HepG2 (cell line): ENCODE results near the gene GCDH. TPM values are rescaled to one million over a fixed set of nuclear protein-coding genes. Genes with fewer than 3 reads are reported as not detected.
A peak's percentile ranks its signal among the peaks of the same experiment; 100 is the strongest.

Experiments used
- ATAC-seq: fragments of 200-7000 bp; cut with Tn5 transposase; 3 replicates; pipeline ENCODE4 v1.9.1; 2020; ENCODE audit warnings: mild to moderate bottlenecking, moderate library complexity
- BruUV-seq: library from RNA; stranded (reverse); fragments of 400-500 nt; replicated peaks from 2 replicates; lab custom pipeline; 2021; lab: Mats Ljungman, UMichigan
- CTCF ChIA-PET: fragments of 300-600 bp; formaldehyde crosslinking; extraction: SDS; loops from one replicate; lab custom pipeline; 2021; ENCODE audit warnings: low total read pairs, inconsistent platforms, low intra/inter-chr PET ratio; lab: Yijun Ruan, JAX
- POLR2A ChIA-PET: fragments of 350-600 bp; sonication (Branson Sonifier 250); formaldehyde crosslinking; loops from one replicate; lab custom pipeline; 2020; ENCODE audit warnings: antibody characterized with exemption, inconsistent platforms; lab: Yijun Ruan, JAX
- DNase-seq: peaks from one replicate; pipeline ENCODE4 v3.0.0-alpha.2; 2015; ENCODE audit warnings: low spot score
- FAIRE-seq: peaks from 3 replicates; lab custom pipeline; 2011; peaks lifted over from hg19 to GRCh38; lab: Jason Lieb, UNC
- H2AFZ ChIP-seq: one replicate; pipeline ENCODE4 v1.6.1; 2011; ENCODE audit warnings: low read length, inconsistent platforms
- H3K27ac ChIP-seq: fragments of 300-600 bp; 3 replicates; pipeline ENCODE4 v1.8.0; 2011; ENCODE audit warnings: mixed run types, mild to moderate bottlenecking, mixed read lengths, low read length, inconsistent platforms; ENCODE audit not compliant: insufficient read depth; ENCODE audit errors: extremely low read length
- H3K27me3 ChIP-seq, 2 experiments: fragments of 200-600 bp in 1 of 2; 2 replicates in 1 of 2; 3 replicates in 1 of 2; pipeline versions ENCODE4 v1.6.0 to v1.8.0; 2011; ENCODE audit warnings: low read length in 2 of 2, mild to moderate bottlenecking in 2 of 2, moderate library complexity in 2 of 2, inconsistent platforms in 1 of 2; ENCODE audit not compliant: insufficient read depth in 2 of 2, control insufficient read depth in 1 of 2
- H3K36me3 ChIP-seq, 2 experiments: fragments of 200-600 bp in 1 of 2; replicated peaks in 1 of 2; 2 replicates in 1 of 2; 3 replicates in 1 of 2; pipeline versions ENCODE4 v1.5.1 to v1.8.0; 2011; ENCODE audit warnings: low read length in 2 of 2, inconsistent platforms in 1 of 2; ENCODE audit not compliant: insufficient read depth in 2 of 2, control insufficient read depth in 1 of 2
- H3K4me1 ChIP-seq: 2 replicates; pipeline ENCODE4 v1.5.1; 2012; ENCODE audit warnings: low read length, inconsistent platforms; ENCODE audit not compliant: insufficient read depth
- H3K4me2 ChIP-seq: 2 replicates; pipeline ENCODE4 v1.6.0; 2011; ENCODE audit warnings: low read depth, low read length, inconsistent platforms
- H3K4me3 ChIP-seq, 3 experiments: fragments of 200-600 bp in 1 of 3; sonication (generic), shearing (Covaris generic) in 1 of 3; replicated peaks in 1 of 3; 2 replicates each; pipeline ENCODE4 v1.5.1; 2011 to 2016; ENCODE audit warnings: low read length in 3 of 3, inconsistent platforms in 2 of 3, low read depth in 2 of 3, mild to moderate bottlenecking in 2 of 3, control low read depth in 1 of 3, mixed read lengths in 1 of 3; ENCODE audit not compliant: insufficient read depth in 1 of 3
- H3K79me2 ChIP-seq: one replicate; pipeline ENCODE4 v1.6.1; 2011; ENCODE audit warnings: low read length, inconsistent platforms; ENCODE audit not compliant: insufficient read depth
- H3K9ac ChIP-seq: 2 replicates; pipeline ENCODE4 v1.6.0; 2011; ENCODE audit warnings: mild to moderate bottlenecking, low read depth, low read length, inconsistent platforms; ENCODE audit not compliant: insufficient read depth
- H3K9me3 ChIP-seq: 2 replicates; pipeline ENCODE4 v1.5.1; 2012; ENCODE audit warnings: mild to moderate bottlenecking, low read length
- H4K20me1 ChIP-seq: 2 replicates; pipeline ENCODE4 v1.6.0; 2011; ENCODE audit warnings: inconsistent platforms, mild to moderate bottlenecking, low read length, moderate library complexity; ENCODE audit not compliant: insufficient read depth
- SP2 ChIP-seq: sonication (generic); formaldehyde crosslinking; IDR thresholded peaks from 2 replicates; pipeline ENCODE4 v1.5.1; 2020; ENCODE audit warnings: mild to moderate bottlenecking, missing genetic modification reagents
- ZMYM4 ChIP-seq: sonication (generic); formaldehyde crosslinking; IDR thresholded peaks from 2 replicates; pipeline ENCODE4 v1.8.1; 2023; ENCODE audit warnings: mild to moderate bottlenecking, missing genetic modification reagents
- WGBS: methylation state at CpG from one replicate; pipeline ENCODE4 v1.1.6; 2017; ENCODE audit warnings: low lambda C conversion rate; 5-methylcytosine and 5-hydroxymethylcytosine counted together
- in situ Hi-C: cut with HindIII; loops from 2 replicates; pipeline ENCODE4 v1.10.0; 2017; ENCODE audit warnings: low pct_unique_long_range_greater_than_20kb; ENCODE audit not compliant: extremely low pct_ligation_motif_present
- intact Hi-C: fragments of 100-400 bp; cut with micrococcal nuclease; formaldehyde crosslinking; loops from one replicate; pipeline ENCODE4 v1.10.0; 2022; ENCODE audit not compliant: unreplicated experiment
- polyA plus RNA-seq, 8 experiments: library from polyadenylated mRNA; depleted of rRNA in 3 of 8; stranded (reverse) in 7 of 8; unstranded in 1 of 8; fragments of >200 nt; fragmentation: Illumina TruSeq in 4 of 8; extraction: Trizol in 4 of 8; gene quantifications; 2 replicates each; pipeline versions ENCODE4 v1.2.1 to v1.2.3, GENCODE V29; 2011 to 2016; ENCODE audit warnings: low read depth in 4 of 8, missing spikeins in 1 of 8, mixed read lengths in 1 of 8; ENCODE audit not compliant: insufficient read depth in 1 of 8
- total RNA-seq, 5 experiments: library from RNA; depleted of rRNA; stranded (reverse); fragments of >200 nt; fragmentation: Illumina TruSeq; extraction: Trizol; gene quantifications; 2 replicates each; pipeline ENCODE4 v1.2.3, GENCODE V29; 2016; ENCODE audit warnings: low read depth in 1 of 5
- TF ChIP-seq, protein P1 (sequence below): sonication (generic); formaldehyde crosslinking; IDR thresholded peaks from 2 replicates; pipeline ENCODE4 v1.4.0; 2020; ENCODE audit warnings: missing genetic modification reagents, mild to moderate bottlenecking, borderline replicate concordance
- TF ChIP-seq, protein P2 (sequence below): sonication (generic); formaldehyde crosslinking; IDR thresholded peaks from 2 replicates; pipeline ENCODE4 v1.4.0; 2020; ENCODE audit warnings: missing genetic modification reagents
- TF ChIP-seq, protein P3 (sequence below): sonication (generic); formaldehyde crosslinking; IDR thresholded peaks from 2 replicates; pipeline ENCODE4 v1.4.0; 2020; ENCODE audit warnings: mild to moderate bottlenecking, low read depth, missing genetic modification reagents

The GCDH gene
- total and polyA plus RNA-seq, 2 of the 13 experiments (the other 11 are each of a cell fraction or from before 2014, with no cell fraction given): 15.1 to 38.0 TPM

DNA sequence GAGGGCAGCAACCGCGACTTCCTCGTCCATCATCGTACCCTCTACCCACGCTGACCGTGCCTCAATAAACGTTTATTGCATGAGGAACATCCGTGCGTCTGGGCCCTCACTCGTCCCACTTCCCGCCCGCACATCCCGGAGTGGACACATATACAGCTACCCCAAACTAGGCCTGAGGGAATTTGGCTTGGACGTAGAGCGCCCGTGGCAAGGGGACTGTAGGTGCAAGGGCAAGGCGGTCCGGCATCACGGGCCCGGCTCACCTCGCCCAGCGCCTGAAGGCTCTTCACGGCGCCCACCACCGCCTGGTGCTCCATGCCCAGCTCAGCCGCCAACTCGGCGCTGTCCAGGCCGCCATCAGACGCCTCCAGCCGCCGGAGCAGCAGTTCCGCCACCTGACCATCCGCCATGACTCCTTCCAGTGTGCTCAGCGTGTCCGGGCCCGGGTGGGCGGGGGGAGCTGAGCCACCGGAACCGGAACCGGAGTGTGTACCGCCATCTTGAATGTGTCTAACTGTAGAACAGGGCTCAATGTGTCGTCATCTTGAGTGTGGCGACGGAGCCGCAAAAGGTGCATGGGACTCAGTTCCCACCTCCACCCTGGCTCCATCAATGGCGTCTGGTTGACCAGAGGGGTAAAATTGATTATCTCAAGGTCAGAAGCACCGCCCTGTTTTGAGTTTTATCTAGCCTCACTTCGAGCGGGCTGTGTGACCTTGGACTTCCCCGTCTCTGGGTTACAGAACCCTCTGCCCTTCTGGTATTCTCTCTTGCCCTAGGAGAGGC is 42.5 kb downstream of the GCDH start, which contains the start of gene FARSA:
Gene FARSA (minus strand): TSS at position 425 of the 786 bp plus-strand sequence. CDS start 15 bp downstream, at position 410.
- POLR2A ChIA-PET: interaction anchor here (0.7 to 2.9 kb wide), 9 partner anchors 12 to 913 kb away, joined by 3 to 40 read pairs (median 7); partner anchors contain the start of genes GCDH, NACC1, RAD23A and TNPO2
- TF ChIP-seq, protein P1, sequence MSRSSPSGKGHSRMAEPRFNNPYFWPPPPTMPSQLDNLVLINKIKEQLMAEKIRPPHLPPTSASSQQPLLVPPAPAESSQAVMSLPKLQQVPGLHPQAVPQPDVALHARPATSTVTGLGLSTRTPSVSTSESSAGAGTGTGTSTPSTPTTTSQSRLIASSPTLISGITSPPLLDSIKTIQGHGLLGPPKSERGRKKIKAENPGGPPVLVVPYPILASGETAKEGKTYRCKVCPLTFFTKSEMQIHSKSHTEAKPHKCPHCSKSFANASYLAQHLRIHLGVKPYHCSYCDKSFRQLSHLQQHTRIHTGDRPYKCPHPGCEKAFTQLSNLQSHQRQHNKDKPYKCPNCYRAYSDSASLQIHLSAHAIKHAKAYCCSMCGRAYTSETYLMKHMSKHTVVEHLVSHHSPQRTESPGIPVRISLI (CRISPR knock-in tag): no peak
- TF ChIP-seq, protein P2, sequence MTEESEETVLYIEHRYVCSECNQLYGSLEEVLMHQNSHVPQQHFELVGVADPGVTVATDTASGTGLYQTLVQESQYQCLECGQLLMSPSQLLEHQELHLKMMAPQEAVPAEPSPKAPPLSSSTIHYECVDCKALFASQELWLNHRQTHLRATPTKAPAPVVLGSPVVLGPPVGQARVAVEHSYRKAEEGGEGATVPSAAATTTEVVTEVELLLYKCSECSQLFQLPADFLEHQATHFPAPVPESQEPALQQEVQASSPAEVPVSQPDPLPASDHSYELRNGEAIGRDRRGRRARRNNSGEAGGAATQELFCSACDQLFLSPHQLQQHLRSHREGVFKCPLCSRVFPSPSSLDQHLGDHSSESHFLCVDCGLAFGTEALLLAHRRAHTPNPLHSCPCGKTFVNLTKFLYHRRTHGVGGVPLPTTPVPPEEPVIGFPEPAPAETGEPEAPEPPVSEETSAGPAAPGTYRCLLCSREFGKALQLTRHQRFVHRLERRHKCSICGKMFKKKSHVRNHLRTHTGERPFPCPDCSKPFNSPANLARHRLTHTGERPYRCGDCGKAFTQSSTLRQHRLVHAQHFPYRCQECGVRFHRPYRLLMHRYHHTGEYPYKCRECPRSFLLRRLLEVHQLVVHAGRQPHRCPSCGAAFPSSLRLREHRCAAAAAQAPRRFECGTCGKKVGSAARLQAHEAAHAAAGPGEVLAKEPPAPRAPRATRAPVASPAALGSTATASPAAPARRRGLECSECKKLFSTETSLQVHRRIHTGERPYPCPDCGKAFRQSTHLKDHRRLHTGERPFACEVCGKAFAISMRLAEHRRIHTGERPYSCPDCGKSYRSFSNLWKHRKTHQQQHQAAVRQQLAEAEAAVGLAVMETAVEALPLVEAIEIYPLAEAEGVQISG (CRISPR knock-in tag): peak; percentile 95
- 0 out of 2 replicates have a peak, but pooled peaks have one; percentile 13 for TF ChIP-seq ZMYM4
- peak; percentile 69 for TF ChIP-seq SP2 (CRISPR knock-in tag)
- TF ChIP-seq, protein P3, sequence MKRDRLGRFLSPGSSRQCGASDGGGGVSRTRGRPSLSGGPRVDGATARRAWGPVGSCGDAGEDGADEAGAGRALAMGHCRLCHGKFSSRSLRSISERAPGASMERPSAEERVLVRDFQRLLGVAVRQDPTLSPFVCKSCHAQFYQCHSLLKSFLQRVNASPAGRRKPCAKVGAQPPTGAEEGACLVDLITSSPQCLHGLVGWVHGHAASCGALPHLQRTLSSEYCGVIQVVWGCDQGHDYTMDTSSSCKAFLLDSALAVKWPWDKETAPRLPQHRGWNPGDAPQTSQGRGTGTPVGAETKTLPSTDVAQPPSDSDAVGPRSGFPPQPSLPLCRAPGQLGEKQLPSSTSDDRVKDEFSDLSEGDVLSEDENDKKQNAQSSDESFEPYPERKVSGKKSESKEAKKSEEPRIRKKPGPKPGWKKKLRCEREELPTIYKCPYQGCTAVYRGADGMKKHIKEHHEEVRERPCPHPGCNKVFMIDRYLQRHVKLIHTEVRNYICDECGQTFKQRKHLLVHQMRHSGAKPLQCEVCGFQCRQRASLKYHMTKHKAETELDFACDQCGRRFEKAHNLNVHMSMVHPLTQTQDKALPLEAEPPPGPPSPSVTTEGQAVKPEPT (CRISPR knock-in tag): no peak

More for the DNA sequence above, 42.5 kb downstream of the GCDH start, which contains the start of gene FARSA:
- FAIRE-seq: peak; percentile 87
- BruUV-seq: TSS peak; percentile 71
- peak; percentile 84 for DNase-seq
- peak; percentile 81 for ATAC-seq
- 0 out of 2 replicates have a peak, but pooled peaks cover 4% of the 10 kb centered on the region for H4K20me1 ChIP-seq
- peaks cover 6 to 16% of the 10 kb centered on the region in 2 experiments for H3K36me3 ChIP-seq
- H3K27ac ChIP-seq: peak within 1 kb of the TSS; percentile 59
- CTCF ChIA-PET: no interaction called here
- in situ Hi-C loops: no loop called here
- peaks cover 20% of the 10 kb centered on the region for H3K79me2 ChIP-seq
- peak within 1 kb of the TSS; percentile 68 to 85 (median 85) for H3K4me3 ChIP-seq
- H3K4me2 ChIP-seq: peak within 1 kb of the TSS; percentile 92
- peak within 1 kb of the TSS; percentile 81 for H3K9ac ChIP-seq
- WGBS: 4% methylated on average over 18 of the region's 51 CpGs
- H3K9me3 ChIP-seq: no peaks in the 10 kb centered on the region
- intact Hi-C loops: no loop called here
- peaks cover 41% of the 10 kb centered on the region for H3K4me1 ChIP-seq
- H2AFZ ChIP-seq: peak within 1 kb of the TSS; percentile 59
- H3K27me3 ChIP-seq: no peaks in the 10 kb centered on the region; a peak in 1 of 5 replicates
